Activated naive CD4-positive, alpha-beta T cell treated with anti-CD3 and anti-CD28 coated beads, Interleukin-2, amount 10 ng/mL, durations not matched to agents 5 hours and 36 hours (primary cell): ENCODE measurements around the gene RIPK4. TPM values are rescaled to one million over a fixed set of nuclear protein-coding genes. Genes with fewer than 3 reads are reported as not detected.

Experiments used
- microRNA-seq: library from miRNA; unstranded; fragments of <30 nt; microRNA quantifications from one replicate; pipeline ENCODE4 v1.2.0, GENCODE V29; 2022; ENCODE audit warnings: borderline microRNAs expressed, borderline replicate concordance
- total RNA-seq, 2 experiments: library from RNA; stranded (reverse); gene quantifications; one replicate each; pipeline ENCODE4 v1.2.3, GENCODE V29; 2021

The RIPK4 gene
- under 1 TPM in 1 of 2 experiments, not detected in 1; 0.05 TPM for total RNA-seq

DNA sequence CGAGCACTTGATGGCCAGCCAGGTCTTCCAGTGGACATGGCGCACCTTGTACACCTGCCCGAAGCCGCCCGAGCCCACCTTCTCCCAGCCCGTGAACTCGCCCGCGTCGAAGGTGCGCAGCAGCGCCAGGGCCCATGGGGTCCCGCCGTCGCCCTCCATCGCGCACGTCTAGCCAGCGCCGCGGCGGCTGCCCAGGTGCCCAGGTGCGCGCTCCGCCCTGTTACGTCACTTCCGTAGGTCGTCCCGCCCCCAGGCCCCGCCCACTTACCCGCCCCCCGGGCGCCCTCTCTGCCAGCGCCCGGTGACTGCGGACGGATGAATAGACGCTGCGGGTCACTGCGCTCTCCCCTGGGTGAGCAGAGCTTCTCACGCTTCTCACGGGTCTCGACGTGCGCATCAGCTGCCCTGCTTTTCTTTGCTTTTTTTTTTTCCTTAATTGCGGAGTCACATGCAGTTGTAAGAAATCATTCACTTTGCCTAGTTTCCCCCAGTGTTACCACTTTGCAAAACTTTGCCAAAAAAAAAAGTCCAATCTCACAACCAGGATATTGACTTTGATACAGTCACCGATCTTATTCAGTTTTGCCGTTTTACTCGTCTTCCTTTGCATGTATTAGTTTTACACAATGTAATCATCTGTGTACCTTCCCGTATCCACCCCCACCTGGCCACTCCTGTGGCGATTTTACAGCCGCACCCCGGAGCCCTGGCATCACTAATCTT lies at the start of gene RIPK4:
Gene RIPK4 (minus strand): TSS at position 170 of the 723 bp plus-strand sequence. CDS start 11 bp downstream, at position 159.

Small RNAs within 50 kb of the gene (microRNA-seq; reads per million reads assigned to microRNA genes)
- gene MIR6814: not detected

Other genes with a start within 250 kb of the RIPK4 start
- 10 to 100 TPM; 10.3 to 10.6 TPM for gene PRDM15, start 112.3 kb upstream of the RIPK4 start, total RNA-seq
- 1 to 10 TPM; 5.9 to 6.1 TPM for gene C2CD2, start 187.0 kb upstream of the RIPK4 start, total RNA-seq
- 10 to 100 TPM; 24.0 to 25.5 TPM for gene ZBTB21, start 243.3 kb upstream of the RIPK4 start, total RNA-seq